Astrocyte of the hippocampus (primary cell): Measurements from ENCODE around the gene BTBD16.

Experiments
- DNase-seq: peaks from one replicate; pipeline ENCODE4 v3.0.0; 2011; ENCODE audit warnings: low read depth, low spot score

Gene BTBD16

DNA sequence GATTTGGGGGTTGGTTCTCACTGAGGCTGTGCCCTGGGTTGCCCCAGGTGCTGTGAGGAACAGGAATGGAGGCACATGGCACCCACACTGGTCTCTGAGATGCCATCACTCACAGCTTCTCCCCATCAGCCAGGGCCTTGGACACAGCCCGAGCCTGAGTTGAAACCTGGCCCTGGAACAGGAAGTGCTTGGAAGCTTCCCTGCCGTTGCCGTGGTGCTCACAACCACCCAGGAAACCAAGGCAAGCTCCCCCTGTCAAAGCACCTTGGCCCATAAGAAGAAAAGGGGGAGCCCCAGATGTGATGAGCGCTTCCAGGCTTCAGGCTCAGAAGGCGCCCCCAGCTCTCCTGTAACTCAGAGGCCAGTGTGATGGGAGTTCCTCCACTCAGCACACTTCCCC, at the start of gene BTBD16:
BTBD16 (plus strand) TSS at position 221 of the 400 bp plus-strand sequence. CDS start 3,786 bp downstream, outside the sequence.
- no peak for DNase-seq

DNA sequence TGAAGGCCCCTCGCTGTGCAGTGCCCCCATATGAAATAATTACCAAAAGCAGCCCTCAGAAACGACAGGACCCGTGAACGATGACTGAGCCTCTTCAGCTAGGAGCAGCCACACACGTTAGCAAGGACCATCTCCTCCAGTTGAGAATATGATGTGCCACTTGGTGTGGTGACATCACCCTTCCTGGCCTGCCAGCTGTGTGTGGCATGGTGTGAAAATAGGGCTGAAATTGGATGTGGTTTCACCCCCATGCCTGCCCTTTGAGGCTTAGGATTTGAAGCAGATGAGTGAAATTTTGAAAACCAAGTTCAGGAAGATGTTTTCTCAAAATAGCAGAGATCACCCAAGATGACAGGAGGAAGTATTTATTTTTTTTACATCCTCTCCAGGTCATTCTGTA, 49.1 kb upstream of the BTBD16 start:
- DNase-seq = no peak

DNA sequence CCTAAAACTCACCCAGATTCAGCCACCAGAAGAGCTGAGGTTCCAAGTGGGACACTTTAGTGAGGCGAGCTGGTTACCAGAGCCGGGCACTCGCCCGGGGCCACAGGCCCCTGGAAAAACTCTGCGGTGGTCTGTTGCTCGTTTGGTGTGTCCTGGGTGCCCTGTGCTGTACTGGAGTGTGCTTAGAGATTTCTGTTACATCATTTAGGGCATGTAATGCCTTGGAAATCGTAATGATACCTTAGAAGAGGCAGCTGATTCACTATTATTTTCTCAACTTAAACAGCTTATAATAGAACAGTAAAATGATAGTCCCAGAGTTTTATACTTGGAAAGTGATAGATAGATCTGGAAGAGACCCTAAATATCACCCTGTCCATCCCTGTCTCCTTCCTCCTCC, 48.5 kb upstream of the BTBD16 start:
- no peak for DNase-seq

DNA sequence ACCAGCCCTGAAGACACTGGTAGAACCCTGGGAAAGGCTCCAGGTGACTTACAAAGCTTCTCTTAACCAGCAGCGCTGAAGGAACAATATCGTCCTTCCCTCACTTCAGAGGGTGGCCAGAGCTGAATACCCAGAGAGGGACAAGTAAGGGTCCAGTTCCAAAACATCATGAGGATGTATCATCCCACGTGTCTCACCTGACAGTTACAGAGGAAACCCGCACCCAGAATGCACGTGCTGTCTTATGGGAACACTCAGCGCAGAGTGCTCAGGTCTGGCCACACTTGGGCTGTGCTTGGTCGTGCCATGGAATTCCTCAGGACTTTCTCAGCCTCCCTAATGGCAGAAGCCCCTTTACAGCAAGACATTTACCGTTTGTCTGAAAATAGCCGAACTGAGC, 46.9 kb upstream of the BTBD16 start:
- DNase-seq = no peak

DNA sequence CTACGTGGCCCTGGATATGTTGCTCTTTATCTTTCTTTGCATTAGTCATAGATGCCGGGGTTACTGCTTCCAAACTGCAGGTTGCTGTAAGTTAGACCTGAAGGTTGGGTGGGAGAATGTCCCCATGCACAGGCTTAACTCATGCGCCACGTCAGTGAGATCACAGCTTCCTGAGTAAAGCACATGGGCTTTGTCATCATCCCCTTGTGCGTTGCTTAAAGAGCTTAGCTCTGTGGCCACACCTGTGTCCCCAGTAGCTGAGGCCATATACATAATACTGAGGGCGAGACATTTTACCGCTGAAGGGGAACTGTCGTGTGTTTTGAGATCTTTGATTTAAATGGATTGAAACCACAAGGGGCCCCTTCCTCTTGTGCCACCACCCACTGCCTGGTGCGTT, 45.8 kb upstream of the BTBD16 start:
- no peak for DNase-seq

DNA sequence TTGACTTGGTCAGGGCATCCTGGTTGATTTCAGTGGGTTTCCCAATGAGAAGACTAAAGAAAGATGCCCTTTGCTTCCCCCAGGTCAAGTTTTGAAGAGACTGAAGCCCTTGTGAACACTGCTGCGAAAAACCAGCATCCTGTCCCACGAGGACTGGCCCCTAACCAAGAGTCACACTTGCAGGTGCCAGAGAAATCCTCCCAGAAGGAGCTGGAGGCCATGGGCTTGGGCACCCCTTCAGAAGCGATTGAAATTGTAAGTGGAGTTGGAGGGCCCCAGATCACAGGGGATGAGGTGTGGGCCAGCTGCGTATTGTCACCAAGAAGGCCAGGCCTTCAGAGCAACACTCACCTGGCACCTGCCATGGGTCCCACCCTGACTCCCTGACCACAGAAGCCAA, 43.3 kb upstream of the BTBD16 start:
- DNase-seq = no peak

DNA sequence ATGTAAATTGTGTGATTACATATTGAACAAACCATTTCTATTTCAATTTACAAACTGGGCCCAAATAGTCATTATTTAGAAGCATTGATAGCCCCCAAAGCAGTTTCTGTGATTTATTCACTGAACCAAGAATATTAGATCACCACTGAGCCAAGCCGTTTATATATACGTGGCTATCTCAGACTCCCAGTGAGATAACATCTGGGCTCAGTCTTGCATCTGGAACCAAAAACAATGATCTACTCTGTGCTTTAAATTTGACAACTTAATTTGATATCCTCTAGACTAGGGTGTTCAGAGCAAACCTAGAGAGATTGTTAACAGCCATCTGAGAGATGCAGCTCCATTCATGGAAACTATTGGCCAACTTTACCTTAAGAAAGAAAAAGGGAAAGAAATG, 41.4 kb upstream of the BTBD16 start:
- DNase-seq = no peak

DNA sequence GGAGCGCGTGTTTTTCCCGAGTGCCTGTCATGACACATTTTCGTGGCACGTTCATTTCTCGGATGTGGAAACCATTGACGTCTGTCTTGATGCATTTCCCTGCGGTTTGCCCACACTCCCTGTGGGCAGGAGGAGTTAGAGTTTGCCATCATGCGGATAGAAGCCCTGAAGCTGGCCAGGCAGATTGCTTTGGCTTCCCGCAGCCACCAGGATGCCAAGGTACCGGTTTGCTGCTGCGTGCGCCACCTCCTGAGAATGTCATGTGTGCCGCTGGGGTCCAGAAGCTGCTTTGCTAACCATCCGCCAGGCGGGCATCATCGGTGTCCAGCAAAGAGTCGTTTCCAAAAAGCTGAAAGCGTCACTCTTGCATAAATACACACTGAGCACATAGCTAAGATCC, 40.9 kb upstream of the BTBD16 start:
- DNase-seq = no peak

DNA sequence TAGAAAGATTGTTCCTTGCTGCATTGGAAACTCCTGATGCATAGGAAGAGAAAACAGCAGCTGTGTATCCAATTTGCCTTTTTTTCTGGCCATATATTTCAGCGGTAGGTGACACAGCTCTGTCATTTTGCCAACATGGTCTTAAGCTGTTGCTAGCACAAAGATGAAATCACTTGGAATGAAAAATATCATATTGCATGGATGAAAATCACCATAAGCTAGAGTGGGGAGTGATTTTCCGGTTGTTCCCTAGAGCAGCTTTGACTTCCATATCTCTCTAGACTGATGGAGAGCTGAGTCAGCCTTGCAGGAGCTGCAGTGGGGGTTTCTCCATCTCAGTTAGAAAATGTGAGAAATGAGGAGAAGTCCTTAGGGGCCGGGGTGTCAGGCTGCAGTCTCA, 38.3 kb upstream of the BTBD16 start:
- peak; percentile 49 for DNase-seq

DNA sequence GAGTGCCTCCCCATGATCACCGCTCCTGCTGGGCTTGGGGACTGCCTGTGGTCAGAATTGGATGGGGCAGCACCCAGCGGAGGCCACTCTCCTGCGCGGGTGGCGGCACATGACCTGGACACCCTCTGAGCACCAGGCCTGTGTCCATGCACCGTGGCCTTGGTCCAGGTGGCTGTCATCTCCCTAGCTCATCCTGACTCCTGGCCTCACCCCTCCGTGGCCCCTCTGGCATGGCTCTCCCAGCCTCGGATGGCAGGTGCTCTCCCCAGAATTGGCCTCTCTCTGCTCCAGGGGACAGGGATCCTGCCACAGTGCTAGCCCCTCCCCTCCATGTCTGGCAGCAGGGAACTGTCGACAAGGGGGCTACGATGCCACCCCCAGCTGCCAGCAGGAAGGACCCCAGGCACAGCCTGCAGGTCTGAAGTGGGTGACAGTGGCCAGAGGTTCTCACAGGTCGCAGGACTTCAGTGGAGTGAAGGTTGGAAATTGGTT, 37.2 kb upstream of the BTBD16 start:
- DNase-seq = no peak

DNA sequence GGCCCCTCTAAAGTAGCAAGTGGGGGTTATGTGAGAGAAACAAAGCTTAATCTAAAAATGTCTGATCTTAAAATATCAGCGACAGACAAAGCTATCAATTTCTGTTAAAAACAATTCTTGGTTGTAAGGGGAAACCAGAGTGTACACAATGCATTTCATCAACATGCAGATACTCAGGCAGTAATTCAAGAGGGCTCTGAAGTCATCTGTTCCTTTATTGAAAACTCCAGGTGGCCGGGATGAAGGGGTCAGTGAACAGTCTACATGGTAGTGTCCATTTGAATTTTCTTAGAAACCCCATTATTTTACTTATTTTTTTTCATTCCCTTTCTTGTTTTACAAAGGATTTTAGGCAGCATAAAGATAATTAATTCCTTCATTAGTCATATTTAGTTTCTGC, 36.7 kb upstream of the BTBD16 start:
- no peak for DNase-seq

DNA sequence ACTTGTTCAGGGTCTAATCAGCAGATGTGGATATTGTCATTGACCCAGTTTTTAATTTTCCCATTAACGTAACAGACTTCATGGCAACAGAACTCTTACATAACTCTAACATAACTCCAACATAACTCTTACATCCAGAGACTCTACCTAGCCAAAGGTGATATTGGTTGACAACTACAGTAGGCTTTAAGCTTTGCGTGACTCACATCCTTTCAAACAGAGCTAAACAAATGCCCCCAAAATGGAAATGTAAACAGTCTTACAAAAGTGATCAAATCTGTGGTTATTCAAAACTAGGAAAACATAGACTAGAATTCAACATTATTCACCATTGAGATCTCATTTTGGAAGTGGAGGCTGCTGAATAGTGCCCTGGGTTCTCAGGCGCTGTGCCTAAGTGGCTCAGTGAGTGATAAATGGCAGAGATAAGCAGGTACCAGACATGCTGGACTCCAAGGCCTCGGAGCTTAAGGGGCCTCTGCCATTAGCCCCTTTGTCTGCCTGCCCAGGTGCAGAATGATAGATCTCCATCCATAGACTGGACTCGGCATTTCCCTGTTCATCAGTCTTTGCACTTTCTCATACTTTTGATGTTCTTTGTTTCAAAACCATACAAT, 34.3 kb upstream of the BTBD16 start:
- no peak for DNase-seq

DNA sequence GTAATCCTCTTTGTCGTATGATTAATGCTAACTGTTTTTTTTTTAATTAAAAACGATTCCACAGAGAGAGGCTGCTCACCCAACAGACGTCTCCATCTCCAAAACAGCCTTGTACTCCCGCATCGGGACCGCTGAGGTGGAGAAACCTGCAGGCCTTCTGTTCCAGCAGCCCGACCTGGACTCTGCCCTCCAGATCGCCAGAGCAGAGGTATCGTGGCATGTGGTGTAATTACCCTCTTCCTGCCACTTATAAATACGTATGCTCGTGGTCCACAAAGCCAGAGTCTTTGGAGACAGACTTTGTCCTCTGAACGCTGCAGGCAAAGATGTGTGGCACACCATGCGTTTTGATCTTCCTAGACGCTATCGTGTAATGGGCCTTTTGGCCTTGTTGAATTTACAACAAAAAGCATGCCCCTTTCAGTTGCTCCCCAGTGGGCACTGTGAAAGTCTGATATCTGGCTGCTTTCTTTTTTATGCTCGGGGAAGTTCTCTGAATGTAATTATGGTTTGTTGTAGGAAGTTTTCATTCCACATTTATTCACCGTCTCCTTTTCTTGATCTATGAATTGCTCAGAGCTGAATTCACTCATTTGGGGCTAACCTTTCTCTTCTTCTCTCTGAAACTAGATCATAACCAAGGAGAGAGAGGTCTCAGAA, 33.6 kb upstream of the BTBD16 start:
- no peak for DNase-seq

DNA sequence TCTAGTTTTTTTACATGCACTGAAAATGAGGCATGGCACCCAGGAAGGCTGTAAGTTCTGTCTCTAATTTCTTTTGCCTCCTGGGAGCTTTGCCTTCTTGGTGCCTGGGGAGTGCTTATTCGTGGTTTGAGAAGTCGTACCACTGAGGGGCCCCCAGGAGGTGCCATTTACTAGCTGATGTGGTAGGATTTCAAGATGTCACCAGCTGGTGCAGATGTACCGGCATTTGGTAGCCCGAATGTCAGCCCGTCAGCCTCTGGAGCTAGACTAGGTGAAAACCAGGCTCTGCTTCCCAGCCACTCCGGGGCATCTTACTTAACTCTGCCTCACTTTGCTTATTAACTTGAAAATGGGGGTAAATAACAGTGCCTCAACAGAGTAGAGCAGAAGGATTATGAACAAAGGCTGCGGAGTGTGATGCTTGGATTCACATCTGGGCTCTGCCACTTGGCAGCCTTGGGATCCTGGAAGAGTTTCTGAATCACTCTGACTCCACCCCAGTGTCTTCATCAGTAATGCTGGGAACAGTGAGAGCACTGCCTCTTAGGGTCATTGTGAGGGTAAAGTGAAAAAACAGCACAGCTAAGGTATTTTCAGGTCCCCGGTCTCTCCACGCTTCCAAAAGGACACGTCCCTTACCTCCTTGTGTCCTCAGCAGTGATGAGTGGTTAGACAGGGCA, 31.4 kb upstream of the BTBD16 start:
- no peak for DNase-seq

DNA sequence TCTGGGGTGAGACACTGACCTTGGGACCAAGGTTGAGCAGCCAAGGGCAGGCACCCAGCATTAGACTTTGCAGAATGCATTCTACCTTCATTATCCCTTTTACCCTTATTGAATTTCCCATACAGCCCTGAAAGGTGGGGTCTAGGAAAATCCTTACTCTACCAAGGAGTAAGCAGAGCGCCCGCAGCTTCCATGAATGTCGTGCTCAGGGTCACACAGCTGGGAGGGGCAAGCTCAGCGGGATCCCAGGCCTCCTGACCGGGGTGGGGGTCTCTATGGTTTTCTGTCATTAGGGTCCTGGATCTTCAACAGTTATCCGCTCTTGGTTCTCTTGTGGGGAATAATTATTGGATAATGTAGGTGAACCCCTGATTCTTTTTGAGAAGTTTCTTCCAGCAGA, 30.7 kb upstream of the BTBD16 start:
- DNase-seq = no peak

DNA sequence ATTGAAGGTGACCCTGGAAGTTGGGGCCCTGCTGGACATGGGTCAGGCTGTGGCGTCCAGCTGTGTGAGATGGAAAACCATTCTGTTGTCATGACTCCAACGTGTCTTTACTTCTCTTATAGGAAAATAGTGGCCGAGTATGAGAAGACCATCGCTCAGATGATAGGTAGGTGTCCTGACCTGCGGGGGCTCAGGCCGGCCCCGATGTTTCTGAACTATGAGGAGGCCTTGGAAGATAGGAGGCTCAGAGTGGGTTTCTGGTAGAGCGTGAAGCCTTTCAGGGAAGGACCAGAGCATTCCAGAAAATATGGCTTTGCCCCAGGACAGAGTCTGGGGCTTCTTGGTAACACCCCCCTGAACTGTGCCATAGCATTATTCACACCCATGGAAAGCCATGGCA, 29.3 kb upstream of the BTBD16 start:
- no peak for DNase-seq

DNA sequence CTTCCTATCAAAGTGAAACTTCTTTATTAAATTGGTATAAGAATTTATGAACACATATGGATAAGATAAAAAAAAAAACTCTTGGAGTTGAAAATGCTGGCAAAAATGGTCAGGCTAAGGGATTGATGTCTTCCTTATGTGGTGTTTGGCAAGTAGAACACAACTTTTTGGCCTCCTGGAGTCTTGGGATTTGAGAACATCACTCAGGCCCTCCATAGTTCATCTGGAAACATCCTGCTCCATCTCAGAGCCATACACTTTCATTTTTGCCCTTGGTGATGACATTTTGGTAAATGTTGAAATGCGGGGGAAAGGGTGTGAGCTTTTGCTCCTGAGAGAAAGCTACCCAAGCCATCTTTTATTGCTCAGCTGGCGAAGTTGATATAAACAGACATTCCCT, 27.5 kb upstream of the BTBD16 start:
- no peak for DNase-seq

DNA sequence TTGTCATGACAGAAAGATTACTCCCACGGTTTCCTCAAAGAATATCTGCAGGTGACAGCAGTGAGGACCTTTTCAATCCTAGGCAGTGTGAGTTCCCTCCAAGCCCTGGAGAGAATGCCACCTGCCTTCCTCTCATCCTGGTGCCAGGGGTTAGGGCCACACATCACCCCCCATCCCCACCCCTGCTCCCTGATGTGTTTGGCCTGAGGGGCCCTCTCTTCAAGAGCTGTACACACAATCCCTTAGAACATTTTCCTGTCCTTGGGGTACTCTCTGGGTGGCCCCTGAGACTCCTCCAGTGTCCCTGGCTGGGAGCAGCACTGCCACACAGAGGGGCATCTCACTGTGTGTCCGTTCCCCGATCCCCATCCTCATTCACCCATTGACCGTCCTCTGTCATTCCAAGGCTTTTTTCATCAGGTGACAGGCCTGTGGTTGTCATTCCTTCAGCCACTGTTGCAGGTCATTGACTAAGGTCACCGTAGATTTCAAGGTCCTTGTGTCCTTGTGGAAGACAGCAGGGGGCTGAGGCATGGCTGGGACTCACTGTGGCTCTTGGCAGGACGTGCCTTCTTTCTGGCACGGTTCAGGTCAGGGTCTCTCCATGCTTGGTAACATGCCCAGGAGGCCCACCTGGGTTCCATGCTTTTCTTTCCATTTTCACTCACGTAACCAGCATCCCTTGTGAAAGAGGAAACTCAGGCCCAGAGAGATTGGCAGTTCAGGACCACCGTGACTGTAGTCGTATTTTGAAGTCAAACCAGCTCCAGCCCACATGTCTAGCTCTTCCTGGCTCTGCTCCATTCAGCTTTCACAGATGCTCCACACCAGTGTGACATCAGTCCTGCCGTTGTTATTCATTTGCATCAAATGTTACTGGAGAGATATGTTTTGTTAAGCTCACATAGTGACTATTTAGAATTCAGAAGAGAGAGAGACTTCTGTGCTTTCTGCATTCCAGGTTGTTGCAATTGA, 26.8 kb upstream of the BTBD16 start:
- no peak for DNase-seq

DNA sequence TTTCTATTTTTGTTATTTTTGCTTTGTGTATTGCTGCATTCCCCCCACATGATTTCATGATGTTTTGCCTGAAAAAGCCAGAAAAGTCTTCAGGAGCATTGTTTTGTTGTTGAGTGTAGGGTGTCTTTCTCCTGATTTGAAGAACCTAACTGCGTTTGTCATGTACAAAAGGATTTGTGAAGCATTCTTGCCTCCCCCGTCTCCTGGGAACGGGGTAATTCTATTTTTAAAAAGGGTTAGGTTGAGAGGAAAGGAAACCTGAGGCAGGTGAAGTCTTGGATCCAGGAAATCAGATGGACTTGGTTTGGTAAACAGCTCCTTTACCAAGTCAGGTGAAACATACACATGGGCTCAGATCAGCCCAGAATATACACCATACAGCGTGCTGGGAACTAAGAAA, 26.0 kb upstream of the BTBD16 start:
- DNase-seq = no peak

DNA sequence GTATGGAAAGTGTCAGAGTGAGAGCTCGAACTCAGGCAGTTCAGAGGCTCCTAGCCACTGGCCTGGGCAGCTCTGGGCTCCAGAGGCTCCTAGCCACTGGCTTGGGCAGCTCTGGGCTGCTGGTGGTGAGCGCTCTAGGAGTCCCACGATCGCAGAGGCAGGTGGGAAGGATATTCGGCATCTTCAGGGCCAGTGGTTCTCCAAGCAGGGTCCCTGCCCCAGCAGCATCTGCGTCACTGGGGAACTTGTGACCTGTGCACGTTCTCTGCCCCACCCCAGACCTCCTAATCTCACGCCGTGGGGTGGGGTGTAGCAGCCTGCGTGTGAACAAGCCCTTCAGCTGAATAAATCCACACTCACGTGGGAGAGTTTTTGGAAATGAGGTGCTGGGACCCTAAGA, 25.2 kb upstream of the BTBD16 start:
- no peak for DNase-seq

DNA sequence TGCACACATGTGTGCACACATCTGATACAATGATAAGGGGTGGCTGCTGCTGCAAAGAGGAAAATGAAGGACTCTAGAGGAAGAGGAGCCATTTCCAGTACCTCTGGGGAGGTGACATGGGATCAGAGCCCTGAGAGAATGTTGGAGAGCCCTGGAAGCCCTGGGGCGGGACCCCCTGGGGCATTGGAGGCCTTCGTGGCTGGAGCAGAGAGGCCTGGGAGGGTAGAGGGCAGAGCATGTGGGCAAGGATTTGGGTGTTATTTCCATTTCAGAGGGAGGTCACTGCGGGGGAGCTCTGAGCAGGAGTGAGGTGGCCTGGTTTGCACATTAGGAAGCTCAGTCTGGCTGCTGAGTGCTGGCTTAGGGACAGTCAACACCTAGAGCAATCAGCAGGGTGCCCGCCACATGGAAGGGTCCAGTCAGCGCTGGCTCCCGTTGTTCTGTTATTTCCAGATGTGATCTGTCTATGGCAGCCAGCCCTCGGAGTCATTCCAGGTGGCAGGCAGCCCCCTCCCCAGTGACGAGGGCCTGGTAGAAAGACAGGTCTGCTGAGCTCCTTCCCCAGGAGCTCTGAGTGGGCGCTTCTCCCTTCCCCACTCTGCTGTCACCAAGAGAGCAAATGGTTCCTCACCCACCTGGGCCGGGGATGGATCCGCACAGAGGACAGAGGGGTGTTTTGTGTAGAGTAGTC, 24.1 kb upstream of the BTBD16 start:
- no peak for DNase-seq
